Measurements from ENCODE around the gene RTTN. TPM values are rescaled to one million over a fixed set of nuclear protein-coding genes. Genes with fewer than 3 reads are reported as not detected.

Gene RTTN
- polyA plus RNA-seq, 4 donors: 0.89 to 9.0 (median 2.4) TPM

DNA sequence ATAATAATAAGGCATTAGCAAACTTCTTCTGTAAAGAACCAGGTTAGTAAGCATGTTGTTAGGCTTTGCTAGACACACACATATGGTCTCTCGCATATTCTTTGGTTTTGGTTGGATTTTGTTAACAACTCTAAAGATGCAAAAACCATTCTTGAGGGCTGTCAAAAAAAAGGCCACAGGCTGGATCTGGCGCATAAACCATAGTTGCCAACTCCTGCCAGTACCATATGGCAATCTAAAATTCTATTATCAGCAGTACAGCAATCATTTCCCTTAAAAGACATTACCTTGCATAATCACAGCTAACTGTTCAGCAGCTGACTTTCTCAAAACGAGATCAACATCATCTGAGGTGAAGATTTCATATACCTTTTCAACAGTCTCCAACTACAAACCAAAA is 63.5 kb downstream of the RTTN start:
- Histone ChIP-seq H3K27me3 (ENCODE audit: control insufficient read depth in 3 of 3, insufficient read depth in 3 of 3, low read length in 3 of 3) (no peaks in the 10 kb centered on the region), H3K9me3 (ENCODE audit: control insufficient read depth in 2 of 2, insufficient read depth in 1 of 2, low read depth in 1 of 2, low read length in 1 of 2) (no peaks in the 10 kb centered on the region), H3K4me3 (ENCODE audit: low read depth in 1 of 3, low read length in 3 of 3) (no peak overlapping the region), H3K27ac (ENCODE audit: low read depth in 1 of 3, low read length in 2 of 3) (no peak overlapping the region), H3K4me1 (ENCODE audit: control insufficient read depth in 3 of 3, insufficient read depth in 2 of 3, low read depth in 1 of 3, low read length in 2 of 3) (no peaks in the 10 kb centered on the region), H3K36me3 (ENCODE audit: control insufficient read depth in 3 of 3, insufficient read depth in 2 of 3, low read depth in 1 of 3, low read length in 3 of 3) (peaks cover 0 to 2% (median 0%) of the 10 kb centered on the region in 3 donors)
- 93 to 96% (median 95%) methylated on average over 3 of the region's 3 CpGs for WGBS, 3 donors
- no peak for DNase-seq
- no peak for FAIRE-seq

DNA sequence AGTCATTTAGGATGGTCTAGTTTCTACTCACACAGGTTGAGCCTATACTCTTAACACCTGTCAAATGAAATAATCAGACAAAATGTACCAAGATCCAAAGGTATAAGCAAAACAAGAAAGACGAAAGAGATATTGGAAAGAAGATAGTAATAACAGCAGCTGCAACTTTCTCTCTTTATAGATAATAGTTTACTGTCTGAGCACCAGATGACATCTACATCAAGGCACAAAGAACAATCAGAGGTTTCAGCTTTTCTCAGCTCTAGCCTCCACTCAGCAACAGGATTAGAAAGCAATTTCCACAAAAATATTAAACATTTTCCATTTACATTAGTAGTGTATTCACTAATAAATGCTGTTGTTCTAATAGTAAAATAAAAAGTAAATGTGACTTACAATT is 66.3 kb downstream of the RTTN start:
- WGBS, 3 donors: 86 to 95% (median 90%) methylated on average over 1 of the region's 1 CpG
- Histone ChIP-seq H3K4me3 (ENCODE audit: low read depth in 1 of 3, low read length in 3 of 3) (no peak overlapping the region), H3K9me3 (ENCODE audit: control insufficient read depth in 2 of 2, insufficient read depth in 1 of 2, low read depth in 1 of 2, low read length in 1 of 2) (no peaks in the 10 kb centered on the region), H3K36me3 (ENCODE audit: control insufficient read depth in 3 of 3, insufficient read depth in 2 of 3, low read depth in 1 of 3, low read length in 3 of 3) (peaks cover 0 to 4% (median 2%) of the 10 kb centered on the region in 3 donors), H3K4me1 (ENCODE audit: control insufficient read depth in 3 of 3, insufficient read depth in 2 of 3, low read depth in 1 of 3, low read length in 2 of 3) (no peaks in the 10 kb centered on the region), H3K27me3 (ENCODE audit: control insufficient read depth in 3 of 3, insufficient read depth in 3 of 3, low read length in 3 of 3) (no peaks in the 10 kb centered on the region), H3K27ac (ENCODE audit: low read depth in 1 of 3, low read length in 2 of 3) (no peak overlapping the region)
- FAIRE-seq (no peak), DNase-seq (no peak)

DNA sequence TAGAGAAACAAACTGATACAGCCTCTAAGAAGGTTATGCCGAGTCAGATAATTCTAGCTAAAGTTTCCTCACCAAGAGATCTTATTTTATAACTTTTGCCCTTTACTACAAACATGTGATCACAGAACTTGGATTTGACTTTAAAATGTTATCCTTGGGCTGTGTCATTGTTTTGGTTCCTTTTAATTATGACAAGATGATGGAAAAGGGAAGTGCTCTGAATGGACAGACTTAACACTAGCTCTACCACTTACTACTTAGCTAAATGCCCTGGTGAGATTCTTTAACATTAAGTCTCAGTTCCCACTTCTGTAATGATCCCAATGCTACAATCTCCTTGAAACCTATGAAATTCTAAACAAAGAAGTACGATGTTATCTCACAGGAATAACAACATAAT is 69.9 kb downstream of the RTTN start:
- Histone ChIP-seq H3K9me3 (ENCODE audit: control insufficient read depth in 2 of 2, insufficient read depth in 1 of 2, low read depth in 1 of 2, low read length in 1 of 2) (no peaks in the 10 kb centered on the region), H3K36me3 (ENCODE audit: control insufficient read depth in 3 of 3, insufficient read depth in 2 of 3, low read depth in 1 of 3, low read length in 3 of 3) (peaks cover 0 to 4% (median 2%) of the 10 kb centered on the region in 3 donors), H3K4me1 (ENCODE audit: control insufficient read depth in 3 of 3, insufficient read depth in 2 of 3, low read depth in 1 of 3, low read length in 2 of 3) (no peaks in the 10 kb centered on the region), H3K27ac (ENCODE audit: low read depth in 1 of 3, low read length in 2 of 3) (no peak overlapping the region), H3K27me3 (ENCODE audit: control insufficient read depth in 3 of 3, insufficient read depth in 3 of 3, low read length in 3 of 3) (no peaks in the 10 kb centered on the region), H3K4me3 (ENCODE audit: low read depth in 1 of 3, low read length in 3 of 3) (no peak overlapping the region)
- WGBS, 3 donors: 79 to 89% (median 87%) methylated on average over 2 of the region's 2 CpGs
- DNase-seq (no peak), FAIRE-seq (no peak)

DNA sequence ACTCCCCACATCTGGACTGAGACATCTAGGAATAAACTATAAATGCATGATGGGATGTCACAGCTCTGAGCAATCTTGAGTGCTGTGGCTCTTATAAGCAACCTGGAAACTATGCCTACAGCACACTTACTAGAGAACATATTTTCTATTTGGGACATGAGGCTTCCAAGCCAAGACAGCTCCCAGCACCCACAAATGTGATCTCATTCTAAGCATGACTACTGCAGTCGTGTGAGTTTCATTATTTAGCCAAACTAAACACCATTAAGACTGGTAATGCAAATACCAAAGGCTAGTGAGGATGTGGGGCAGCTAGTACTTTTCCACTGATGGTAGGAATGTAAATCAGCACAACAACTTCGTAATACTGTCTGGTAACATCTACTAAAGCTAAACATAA is 72.5 kb downstream of the RTTN start:
- H3K27ac ChIP-seq (ENCODE audit: low read depth in 1 of 3, low read length in 2 of 3): no peak overlapping the region
- H3K4me3 ChIP-seq (ENCODE audit: low read depth in 1 of 3, low read length in 3 of 3): no peak overlapping the region
- no peaks in the 10 kb centered on the region for H3K27me3 ChIP-seq (ENCODE audit: control insufficient read depth in 3 of 3, insufficient read depth in 3 of 3, low read length in 3 of 3)
- no peaks in the 10 kb centered on the region for H3K4me1 ChIP-seq (ENCODE audit: control insufficient read depth in 3 of 3, insufficient read depth in 2 of 3, low read depth in 1 of 3, low read length in 2 of 3)
- DNase-seq (no peak), FAIRE-seq (no peak)
- 64 to 82% (median 81%) methylated on average over 2 of the region's 2 CpGs for WGBS, 3 donors
- peaks cover 0 to 4% (median 2%) of the 10 kb centered on the region in 3 donors for H3K36me3 ChIP-seq (ENCODE audit: control insufficient read depth in 3 of 3, insufficient read depth in 2 of 3, low read depth in 1 of 3, low read length in 3 of 3)
- no peaks in the 10 kb centered on the region for H3K9me3 ChIP-seq (ENCODE audit: control insufficient read depth in 2 of 2, insufficient read depth in 1 of 2, low read depth in 1 of 2, low read length in 1 of 2)

DNA sequence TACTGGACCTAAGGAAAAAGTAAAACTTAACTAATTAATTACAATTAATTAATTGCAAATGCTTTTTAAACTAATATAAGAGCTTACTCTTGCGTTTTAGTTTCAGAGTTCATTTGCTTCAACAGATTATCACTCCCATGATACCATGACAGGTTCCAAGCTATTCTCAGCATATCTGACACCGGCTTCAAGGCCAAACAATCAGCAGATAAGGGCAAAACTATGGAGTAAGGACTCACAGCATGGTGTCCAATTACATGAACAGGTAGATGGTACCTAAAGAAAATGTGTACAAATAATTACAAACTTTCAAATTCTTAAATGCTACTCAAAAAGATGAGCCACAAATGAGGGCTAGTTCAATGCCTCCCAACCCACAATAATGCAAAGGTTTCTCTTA is 77.2 kb downstream of the RTTN start:
- DNase-seq: no peak
- Histone ChIP-seq H3K4me1 (ENCODE audit: control insufficient read depth in 3 of 3, insufficient read depth in 2 of 3, low read depth in 1 of 3, low read length in 2 of 3) (no peaks in the 10 kb centered on the region), H3K36me3 (ENCODE audit: control insufficient read depth in 3 of 3, insufficient read depth in 2 of 3, low read depth in 1 of 3, low read length in 3 of 3) (peaks cover 0 to 3% (median 3%) of the 10 kb centered on the region in 3 donors), H3K9me3 (ENCODE audit: control insufficient read depth in 2 of 2, insufficient read depth in 1 of 2, low read depth in 1 of 2, low read length in 1 of 2) (no peaks in the 10 kb centered on the region), H3K27ac (ENCODE audit: low read depth in 1 of 3, low read length in 2 of 3) (no peak overlapping the region), H3K4me3 (ENCODE audit: low read depth in 1 of 3, low read length in 3 of 3) (no peak overlapping the region), H3K27me3 (ENCODE audit: control insufficient read depth in 3 of 3, insufficient read depth in 3 of 3, low read length in 3 of 3) (no peaks in the 10 kb centered on the region)
- no peak for FAIRE-seq
- 64 to 84% (median 72%) methylated on average over 2 of the region's 2 CpGs for WGBS, 3 donors

DNA sequence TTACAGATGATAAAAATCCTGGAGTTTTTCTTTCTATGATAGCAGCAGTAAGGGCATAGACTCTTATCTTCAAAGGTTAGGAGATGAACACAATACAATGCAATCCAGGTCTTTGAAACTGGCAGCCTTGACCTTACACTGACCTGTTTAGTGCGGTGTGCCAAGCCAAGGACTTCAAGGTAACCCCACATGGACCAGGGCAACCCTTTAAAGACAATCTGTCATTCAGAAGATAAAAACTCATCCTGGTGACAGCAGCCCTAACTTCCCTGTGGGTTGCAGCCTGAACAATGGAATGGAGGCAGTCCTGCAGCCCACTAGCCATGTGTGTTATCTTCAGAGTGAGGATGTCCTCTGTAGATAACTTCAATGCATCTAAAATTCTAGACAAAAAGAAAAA is 78.1 kb downstream of the RTTN start:
- FAIRE-seq (no peak), DNase-seq (no peak)
- Histone ChIP-seq H3K9me3 (ENCODE audit: control insufficient read depth in 2 of 2, insufficient read depth in 1 of 2, low read depth in 1 of 2, low read length in 1 of 2) (no peaks in the 10 kb centered on the region), H3K4me3 (ENCODE audit: low read depth in 1 of 3, low read length in 3 of 3) (no peak overlapping the region), H3K4me1 (ENCODE audit: control insufficient read depth in 3 of 3, insufficient read depth in 2 of 3, low read depth in 1 of 3, low read length in 2 of 3) (no peaks in the 10 kb centered on the region), H3K27ac (ENCODE audit: low read depth in 1 of 3, low read length in 2 of 3) (no peak overlapping the region), H3K36me3 (ENCODE audit: control insufficient read depth in 3 of 3, insufficient read depth in 2 of 3, low read depth in 1 of 3, low read length in 3 of 3) (peaks cover 0 to 3% (median 3%) of the 10 kb centered on the region in 3 donors), H3K27me3 (ENCODE audit: control insufficient read depth in 3 of 3, insufficient read depth in 3 of 3, low read length in 3 of 3) (no peaks in the 10 kb centered on the region)
- 81 to 96% (median 90%) methylated on average over 1 of the region's 1 CpG for WGBS, 3 donors

DNA sequence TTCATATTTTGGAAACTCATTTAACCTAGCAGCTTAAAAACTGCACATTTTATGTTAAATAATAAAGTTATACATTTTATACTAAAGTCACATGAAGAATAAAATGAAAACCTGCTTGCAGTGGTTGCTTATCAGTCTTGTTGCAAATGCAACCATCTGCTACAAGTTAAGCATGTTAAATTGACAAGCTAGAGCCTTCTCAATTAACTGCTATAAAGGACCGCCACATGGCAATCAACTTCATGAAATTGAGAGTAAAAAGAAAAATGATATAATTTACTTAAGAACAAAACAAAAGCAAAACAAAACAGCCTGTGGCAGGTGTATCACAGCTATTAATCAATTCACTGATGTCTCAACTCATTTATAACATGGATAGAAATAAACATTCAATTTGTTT is 78.7 kb downstream of the RTTN start:
- H3K27me3 ChIP-seq (ENCODE audit: control insufficient read depth in 3 of 3, insufficient read depth in 3 of 3, low read length in 3 of 3): no peaks in the 10 kb centered on the region
- no peaks in the 10 kb centered on the region for H3K4me1 ChIP-seq (ENCODE audit: control insufficient read depth in 3 of 3, insufficient read depth in 2 of 3, low read depth in 1 of 3, low read length in 2 of 3)
- H3K27ac ChIP-seq (ENCODE audit: low read depth in 1 of 3, low read length in 2 of 3): no peak overlapping the region
- H3K9me3 ChIP-seq (ENCODE audit: control insufficient read depth in 2 of 2, insufficient read depth in 1 of 2, low read depth in 1 of 2, low read length in 1 of 2): no peaks in the 10 kb centered on the region
- no peak for DNase-seq
- no peak overlapping the region for H3K4me3 ChIP-seq (ENCODE audit: low read depth in 1 of 3, low read length in 3 of 3)
- no peak for FAIRE-seq
- WGBS, 3 donors: 97 to 98% (median 97%) methylated on average over 1 of the region's 1 CpG
- H3K36me3 ChIP-seq (ENCODE audit: control insufficient read depth in 3 of 3, insufficient read depth in 2 of 3, low read depth in 1 of 3, low read length in 3 of 3): peaks cover 0 to 3% (median 3%) of the 10 kb centered on the region in 3 donors

DNA sequence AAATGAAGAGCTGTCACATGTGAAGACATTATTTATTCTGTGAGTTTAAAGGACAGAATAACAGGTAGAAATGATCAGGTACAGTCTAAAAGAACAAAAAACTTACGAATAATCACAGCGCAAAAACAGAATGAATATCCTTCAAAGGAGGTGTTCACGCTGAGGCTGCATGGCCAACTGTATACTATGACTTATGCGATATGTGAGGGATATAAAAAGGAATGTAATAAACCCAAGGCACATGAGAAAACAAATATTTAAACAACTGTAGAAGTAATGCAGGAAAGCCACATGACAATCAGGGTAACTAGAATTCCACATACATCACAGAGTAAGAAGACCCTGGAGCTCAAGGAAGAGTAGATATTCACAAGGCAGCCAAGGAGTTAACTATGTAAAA is 81.3 kb downstream of the RTTN start:
- DNase-seq (no peak), FAIRE-seq (no peak)
- WGBS, 3 donors: 98 to 100% (median 98%) methylated on average over 4 of the region's 4 CpGs
- Histone ChIP-seq H3K36me3 (ENCODE audit: control insufficient read depth in 3 of 3, insufficient read depth in 2 of 3, low read depth in 1 of 3, low read length in 3 of 3) (peaks cover 0 to 3% (median 3%) of the 10 kb centered on the region in 3 donors), H3K27ac (ENCODE audit: low read depth in 1 of 3, low read length in 2 of 3) (no peak overlapping the region), H3K27me3 (ENCODE audit: control insufficient read depth in 3 of 3, insufficient read depth in 3 of 3, low read length in 3 of 3) (no peaks in the 10 kb centered on the region), H3K9me3 (ENCODE audit: control insufficient read depth in 2 of 2, insufficient read depth in 1 of 2, low read depth in 1 of 2, low read length in 1 of 2) (no peaks in the 10 kb centered on the region), H3K4me3 (ENCODE audit: low read depth in 1 of 3, low read length in 3 of 3) (no peak overlapping the region), H3K4me1 (ENCODE audit: control insufficient read depth in 3 of 3, insufficient read depth in 2 of 3, low read depth in 1 of 3, low read length in 2 of 3) (no peaks in the 10 kb centered on the region)

DNA sequence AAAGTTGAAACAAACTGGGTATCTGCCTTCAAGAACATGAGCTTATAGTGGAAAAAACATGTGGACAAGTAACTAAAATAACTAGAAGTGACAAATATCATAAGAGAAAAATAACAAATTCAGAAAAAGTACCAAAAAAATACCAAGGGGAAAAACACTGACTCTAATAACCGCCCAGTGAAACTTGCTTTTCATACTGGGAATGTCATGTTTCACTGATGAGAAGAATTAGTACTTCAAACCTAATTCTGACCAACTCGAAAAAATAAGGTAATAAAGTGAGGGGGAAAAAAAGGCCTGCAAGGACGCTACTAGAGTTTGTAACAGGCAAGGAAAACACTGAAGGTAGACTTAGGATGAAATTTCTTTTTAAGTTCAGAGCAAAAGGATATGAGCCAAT is 83.6 kb downstream of the RTTN start:
- Histone ChIP-seq H3K27ac (ENCODE audit: low read depth in 1 of 3, low read length in 2 of 3) (no peak overlapping the region), H3K4me3 (ENCODE audit: low read depth in 1 of 3, low read length in 3 of 3) (no peak overlapping the region), H3K4me1 (ENCODE audit: control insufficient read depth in 3 of 3, insufficient read depth in 2 of 3, low read depth in 1 of 3, low read length in 2 of 3) (no peaks in the 10 kb centered on the region), H3K27me3 (ENCODE audit: control insufficient read depth in 3 of 3, insufficient read depth in 3 of 3, low read length in 3 of 3) (no peaks in the 10 kb centered on the region), H3K9me3 (ENCODE audit: control insufficient read depth in 2 of 2, insufficient read depth in 1 of 2, low read depth in 1 of 2, low read length in 1 of 2) (no peaks in the 10 kb centered on the region), H3K36me3 (ENCODE audit: control insufficient read depth in 3 of 3, insufficient read depth in 2 of 3, low read depth in 1 of 3, low read length in 3 of 3) (no peaks in the 10 kb centered on the region)
- 77 to 93% (median 88%) methylated on average over 3 of the region's 3 CpGs for WGBS, 3 donors
- no peak for FAIRE-seq
- no peak for DNase-seq

Measured in small intestine (tissue), 7 donors.